HUES48 (cell line): ENCODE measurements around the gene IRAK1.
"Not testable (repeated sequence)": the region's sequence is repeated elsewhere in the genome, so short reads cannot be mapped to it uniquely, and the experiment has no call there.

ENCODE experiments used
- H3K27ac ChIP-seq: one replicate; pipeline ENCODE4 v1.7.0; 2013; ENCODE audit warnings: low read depth, low read length, inconsistent platforms
- H3K27me3 ChIP-seq: 2 replicates; pipeline ENCODE4 v1.6.1; 2013; ENCODE audit warnings: mild to moderate bottlenecking, low read length; ENCODE audit not compliant: control insufficient read depth, insufficient read depth
- H3K36me3 ChIP-seq: 2 replicates; pipeline ENCODE4 v1.6.1; 2013; ENCODE audit warnings: low read length; ENCODE audit not compliant: control insufficient read depth, insufficient read depth
- H3K4me1 ChIP-seq: 2 replicates; pipeline ENCODE4 v1.6.1; 2013; ENCODE audit warnings: mild to moderate bottlenecking, low read length; ENCODE audit not compliant: control insufficient read depth, insufficient read depth
- H3K4me3 ChIP-seq: 2 replicates; pipeline ENCODE4 v1.5.1; 2013; ENCODE audit warnings: mild to moderate bottlenecking, low read depth, low read length
- H3K9ac ChIP-seq: 2 replicates; pipeline ENCODE4 v1.6.1; 2013; ENCODE audit warnings: mild to moderate bottlenecking, low read depth, low read length, moderate library complexity
- H3K9me3 ChIP-seq: 2 replicates; pipeline ENCODE4 v1.6.1; 2013; ENCODE audit warnings: low read length; ENCODE audit not compliant: control insufficient read depth, insufficient read depth

The IRAK1 gene

GRCh38 chrX:153980394-153980793 is 39.3 kb downstream of the IRAK1 start:
- H3K9me3 ChIP-seq: peaks cover 14% of the 10 kb centered on the region
- H3K27me3 ChIP-seq, H3K27ac ChIP-seq, H3K36me3 ChIP-seq, H3K9ac ChIP-seq, H3K4me3 ChIP-seq, H3K4me1 ChIP-seq: not testable (repeated sequence)

- H3K27ac ChIP-seq: no peak overlapping the region
- H3K9ac ChIP-seq: no peak overlapping the region
Observed at GRCh38 chrX:153974726-153975286, 44.9 kb downstream of the IRAK1 start.

GRCh38 chrX:153974003-153974725 is 45.5 kb downstream of the IRAK1 start:
- Histone ChIP-seq H3K9ac (no peak overlapping the region), H3K4me1 (no peaks in the 10 kb centered on the region), H3K4me3 (no peak overlapping the region), H3K9me3 (no peaks in the 10 kb centered on the region), H3K27me3 (no peaks in the 10 kb centered on the region), H3K36me3 (no peaks in the 10 kb centered on the region), H3K27ac (peak overlapping the region; percentile 11)

More at GRCh38 chrX:153974726-153975286, 44.9 kb downstream of the IRAK1 start:
- H3K9me3 ChIP-seq: no peaks in the 10 kb centered on the region
- H3K4me1 ChIP-seq: no peaks in the 10 kb centered on the region
- no peaks in the 10 kb centered on the region for H3K27me3 ChIP-seq
- no peak overlapping the region for H3K4me3 ChIP-seq
- no peaks in the 10 kb centered on the region for H3K36me3 ChIP-seq

GRCh38 chrX:153973127-153974002 is 46.3 kb downstream of the IRAK1 start:
- Histone ChIP-seq H3K27me3 (no peaks in the 10 kb centered on the region), H3K4me3 (peak overlapping the region; percentile 83), H3K27ac (peak overlapping the region; percentile 100), H3K9me3 (no peaks in the 10 kb centered on the region), H3K4me1 (peaks cover 8% of the 10 kb centered on the region), H3K36me3 (no peaks in the 10 kb centered on the region; the same call in none of the 2 replicates), H3K9ac (peak overlapping the region; percentile 99)

GRCh38 chrX:153972368-153973126 is 47.2 kb downstream of the IRAK1 start, which contains the start of gene TMEM187:
TSS of gene TMEM187 (plus strand) at chrX:153972754. CDS start at chrX:153982063, 9,309 bp downstream.
- H3K4me1 ChIP-seq: peaks cover 16% of the 10 kb centered on the region
- peak within 1 kb of the TSS; percentile 100 for H3K27ac ChIP-seq
- H3K9me3 ChIP-seq: no peaks in the 10 kb centered on the region
- peak within 1 kb of the TSS; percentile 99 for H3K9ac ChIP-seq
- H3K27me3 ChIP-seq: no peaks in the 10 kb centered on the region
- H3K4me3 ChIP-seq: peak within 1 kb of the TSS; percentile 83
- no peaks in the 10 kb centered on the region; the same call in none of the 2 replicates for H3K36me3 ChIP-seq

GRCh38 chrX:153971450-153972367 is 48.0 kb downstream of the IRAK1 start, which contains the start of gene HCFC1:
TSS of gene HCFC1 (minus strand) at chrX:153971818. CDS start at chrX:153970840, 978 bp downstream.
- Histone ChIP-seq H3K36me3 (no peaks in the 10 kb centered on the region; the same call in none of the 2 replicates), H3K27ac (peak within 1 kb of the TSS; percentile 100), H3K27me3 (no peaks in the 10 kb centered on the region), H3K4me1 (peaks cover 24% of the 10 kb centered on the region), H3K9me3 (no peaks in the 10 kb centered on the region), H3K4me3 (peak within 1 kb of the TSS; percentile 83), H3K9ac (peak within 1 kb of the TSS; percentile 99)

- peak overlapping the region; percentile 99 for H3K9ac ChIP-seq
- H3K27me3 ChIP-seq: no peaks in the 10 kb centered on the region
- peak overlapping the region; percentile 100 for H3K27ac ChIP-seq
- H3K36me3 ChIP-seq: no peaks in the 10 kb centered on the region; the same call in none of the 2 replicates
- H3K4me3 ChIP-seq: peak overlapping the region; percentile 83
- peaks cover 27% of the 10 kb centered on the region for H3K4me1 ChIP-seq
- H3K9me3 ChIP-seq: no peaks in the 10 kb centered on the region
Observed at GRCh38 chrX:153971124-153971449, 48.6 kb downstream of the IRAK1 start.

GRCh38 chrX:153970357-153971123 is 49.2 kb downstream of the IRAK1 start:
- H3K27me3 ChIP-seq: no peaks in the 10 kb centered on the region
- peak overlapping the region; percentile 100 for H3K27ac ChIP-seq
- H3K36me3 ChIP-seq: no peaks in the 10 kb centered on the region; the same call in none of the 2 replicates
- H3K4me1 ChIP-seq: peaks cover 27% of the 10 kb centered on the region
- H3K4me3 ChIP-seq: peak overlapping the region; percentile 83
- peak overlapping the region; percentile 99 for H3K9ac ChIP-seq
- no peaks in the 10 kb centered on the region for H3K9me3 ChIP-seq

GRCh38 chrX:153969904-153970356 is 49.8 kb downstream of the IRAK1 start:
- Histone ChIP-seq H3K27me3 (no peaks in the 10 kb centered on the region), H3K4me3 (peak overlapping the region; percentile 83), H3K9ac (0 out of 2 replicates have a peak overlapping the region, but pooled peaks have one; percentile 11), H3K4me1 (peaks cover 27% of the 10 kb centered on the region), H3K9me3 (no peaks in the 10 kb centered on the region), H3K27ac (no peak overlapping the region), H3K36me3 (peaks cover 2% of the 10 kb centered on the region)
